Stromal cell of bone marrow (primary cell): ENCODE data around the gene CRACDL.

Experiments used
- DNase-seq: peaks from one replicate; pipeline ENCODE4 v3.0.0-alpha.2; 2012; ENCODE audit warnings: low read depth

Gene CRACDL

DNA sequence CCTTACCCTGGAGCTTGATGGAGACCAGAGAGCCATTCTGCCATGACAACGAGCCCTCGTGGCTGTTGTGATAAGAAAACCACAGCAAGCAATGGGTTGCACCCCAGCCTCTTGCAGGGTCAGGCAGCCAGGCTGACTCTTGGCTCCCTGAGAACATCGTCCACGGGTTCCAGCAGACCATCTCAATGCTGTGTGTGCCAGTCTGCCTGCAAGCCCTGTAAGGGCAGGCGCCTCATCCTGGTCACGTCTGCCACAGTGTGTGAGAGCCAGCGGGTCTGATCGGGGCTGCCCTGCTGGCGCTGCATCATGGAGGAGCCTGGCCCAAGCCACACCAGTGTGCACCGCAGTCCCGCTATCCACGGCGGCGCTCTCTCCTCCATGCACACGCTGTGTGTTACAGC, 134.1 kb downstream of the CRACDL start:
- DNase-seq, result no peak

- DNase-seq, result no peak
Measured at GRCh38 chr2:98801286-98801685, 134.7 kb downstream of the CRACDL start.

GRCh38 chr2:98800330-98801064, 135.5 kb downstream of the CRACDL start:
- DNase-seq, result no peak

GRCh38 chr2:98799375-98800329, 136.4 kb downstream of the CRACDL start:
- DNase-seq, result no peak

- DNase-seq, result no peak
Measured at GRCh38 chr2:98796775-98797544, 139.1 kb downstream of the CRACDL start.

DNA sequence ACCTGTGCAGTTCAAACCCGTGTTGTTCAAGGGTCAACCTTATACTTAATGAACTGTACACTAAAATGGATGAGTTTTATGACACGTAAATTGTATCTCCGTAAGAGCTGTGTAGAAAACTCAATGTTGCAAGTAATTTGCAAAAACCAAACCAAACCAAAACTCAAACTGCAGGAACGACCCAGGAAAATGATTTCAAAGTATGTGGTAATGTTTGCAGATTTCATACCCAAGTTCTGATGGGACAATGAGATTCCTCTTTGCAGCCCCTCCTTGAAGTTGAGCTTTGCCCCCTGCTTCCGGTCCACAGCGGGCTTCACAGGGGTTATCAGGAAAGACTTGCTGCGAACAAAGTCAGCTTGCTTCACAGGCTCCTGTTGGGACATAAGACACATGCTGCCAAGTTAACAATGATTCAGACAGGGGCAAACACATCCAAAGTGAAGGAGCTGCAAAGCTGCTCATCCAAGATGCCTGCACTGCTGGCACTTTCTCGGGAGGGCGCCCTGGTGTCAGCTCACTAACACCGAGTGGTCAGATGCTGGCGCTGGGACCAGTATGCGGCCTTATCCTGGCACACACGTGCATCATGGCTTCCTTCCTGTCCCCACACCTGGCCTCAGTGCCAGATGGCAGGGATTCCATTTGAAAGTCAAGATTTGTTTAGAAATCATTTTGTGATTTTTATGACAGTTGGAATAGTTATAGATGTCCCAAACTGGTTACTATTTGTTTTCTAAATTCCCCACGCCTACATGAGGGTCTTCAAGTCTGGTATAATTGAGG, 139.9 kb downstream of the CRACDL start:
- no peak for DNase-seq

DNA sequence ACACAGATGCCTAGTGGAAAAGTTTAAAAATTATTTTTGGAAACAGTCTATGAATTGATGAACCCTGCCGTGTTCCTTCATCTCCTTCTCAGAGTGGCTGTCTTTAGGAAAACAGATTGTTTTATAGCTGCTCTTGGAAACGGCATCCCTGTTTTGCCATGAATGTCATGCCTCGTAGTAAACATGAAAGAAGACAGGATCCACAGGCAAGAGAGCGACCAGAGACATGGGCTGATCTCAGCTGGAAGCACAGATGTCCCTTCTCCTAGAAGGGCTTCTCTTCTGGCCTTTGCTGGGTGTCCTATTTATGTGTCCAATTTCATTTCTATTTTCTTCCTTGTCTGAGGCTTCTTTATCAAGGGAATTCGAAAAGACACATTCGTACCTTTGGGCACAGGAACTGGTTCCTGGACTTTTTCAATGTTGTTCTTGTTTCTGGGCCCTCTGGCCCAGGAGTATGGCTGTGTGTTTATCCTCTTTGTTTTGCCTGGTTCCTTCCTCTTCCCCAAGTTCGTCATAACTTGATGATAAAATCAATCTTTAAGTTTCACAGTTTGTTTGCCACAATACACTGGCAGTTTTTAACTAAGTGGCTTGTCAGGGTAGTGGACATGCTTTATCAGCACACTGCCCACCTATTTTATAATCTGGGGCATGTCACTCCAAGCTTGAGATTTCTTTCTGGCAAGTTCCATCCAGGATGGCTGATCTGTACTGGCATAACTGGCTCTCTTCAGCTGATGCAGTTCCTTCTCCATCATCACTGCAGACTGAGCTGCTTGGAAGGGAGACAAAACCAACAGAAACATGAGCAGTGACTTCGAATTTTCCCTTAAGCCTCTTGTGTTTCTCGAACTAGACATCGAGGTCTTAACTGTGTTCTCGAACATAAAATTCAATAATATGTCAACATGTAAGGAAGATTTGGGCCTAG, 141.9 kb downstream of the CRACDL start:
- peak; percentile 47 for DNase-seq

DNA sequence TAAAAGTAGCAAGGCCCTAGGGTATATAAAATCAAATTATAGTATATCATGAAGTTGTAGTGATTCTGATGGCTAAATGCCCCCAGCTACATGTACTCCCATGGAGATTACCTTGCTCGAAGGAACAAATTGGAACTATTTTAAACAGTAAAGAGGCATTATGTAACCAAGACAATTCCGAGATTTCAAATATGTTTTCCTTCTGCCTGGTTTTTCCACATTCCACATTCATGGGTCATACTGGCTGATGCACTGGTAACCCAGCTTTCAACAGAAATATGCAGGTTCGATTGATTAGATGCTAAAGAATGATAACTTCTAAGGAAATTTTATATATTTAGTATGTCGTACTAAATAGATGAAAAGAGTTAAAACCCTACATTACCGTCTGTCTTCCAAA, 142.8 kb downstream of the CRACDL start:
- DNase-seq, result no peak

- DNase-seq, result no peak
Measured at GRCh38 chr2:98790221-98790620, 145.8 kb downstream of the CRACDL start.

GRCh38 chr2:98787700-98788099, 148.3 kb downstream of the CRACDL start:
- no peak for DNase-seq

DNA sequence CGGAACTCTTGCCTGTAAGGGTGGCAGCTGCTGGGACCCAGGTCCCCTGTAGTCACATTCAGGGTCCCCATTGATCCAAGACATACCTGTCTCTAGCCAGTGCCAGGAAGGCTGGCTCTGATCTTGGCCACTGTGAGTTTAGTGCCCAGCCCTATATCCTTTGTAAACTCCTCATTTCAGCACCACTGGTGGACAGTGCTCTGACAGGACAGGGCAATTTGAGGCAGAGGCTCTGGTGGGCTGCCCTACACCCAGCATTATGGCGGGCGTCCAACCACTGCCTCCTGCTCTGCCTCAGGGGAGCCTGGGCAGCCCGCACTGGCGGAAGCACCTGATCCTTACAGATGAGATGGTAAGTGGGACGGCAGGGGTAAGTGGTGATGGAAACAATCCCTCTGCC, 149.8 kb downstream of the CRACDL start:
- no peak for DNase-seq

- no peak for DNase-seq
Measured at GRCh38 chr2:98782570-98782969, 153.5 kb downstream of the CRACDL start.

- no peak for DNase-seq
Measured at GRCh38 chr2:98781822-98782221, 154.2 kb downstream of the CRACDL start.

GRCh38 chr2:98778741-98779483, 157.1 kb downstream of the CRACDL start:
- DNase-seq, result no peak

- DNase-seq, result no peak
Measured at GRCh38 chr2:98778151-98778550, 157.9 kb downstream of the CRACDL start.

DNA sequence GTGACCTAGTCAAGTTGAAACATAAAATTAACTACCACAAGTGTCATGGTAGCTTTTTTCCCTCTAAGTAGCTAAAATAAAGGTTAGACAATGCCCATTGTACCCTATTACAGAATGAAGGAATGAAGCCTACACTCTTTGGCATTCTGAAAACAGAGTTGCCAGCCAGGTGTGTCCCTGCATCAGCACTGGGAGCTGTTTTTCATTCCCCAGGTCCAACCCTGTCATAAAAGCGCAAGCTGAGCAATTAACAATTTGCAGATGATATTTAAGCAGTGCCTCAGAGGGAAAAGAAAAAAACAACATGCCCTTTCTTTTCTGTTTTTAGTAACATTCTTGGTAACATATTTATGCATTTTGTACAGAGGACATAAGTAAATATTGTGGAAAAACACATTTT, 158.3 kb downstream of the CRACDL start:
- no peak for DNase-seq

GRCh38 chr2:98777076-98777475, 158.9 kb downstream of the CRACDL start:
- DNase-seq, result no peak

GRCh38 chr2:98776136-98776535, 159.9 kb downstream of the CRACDL start:
- no peak for DNase-seq

DNA sequence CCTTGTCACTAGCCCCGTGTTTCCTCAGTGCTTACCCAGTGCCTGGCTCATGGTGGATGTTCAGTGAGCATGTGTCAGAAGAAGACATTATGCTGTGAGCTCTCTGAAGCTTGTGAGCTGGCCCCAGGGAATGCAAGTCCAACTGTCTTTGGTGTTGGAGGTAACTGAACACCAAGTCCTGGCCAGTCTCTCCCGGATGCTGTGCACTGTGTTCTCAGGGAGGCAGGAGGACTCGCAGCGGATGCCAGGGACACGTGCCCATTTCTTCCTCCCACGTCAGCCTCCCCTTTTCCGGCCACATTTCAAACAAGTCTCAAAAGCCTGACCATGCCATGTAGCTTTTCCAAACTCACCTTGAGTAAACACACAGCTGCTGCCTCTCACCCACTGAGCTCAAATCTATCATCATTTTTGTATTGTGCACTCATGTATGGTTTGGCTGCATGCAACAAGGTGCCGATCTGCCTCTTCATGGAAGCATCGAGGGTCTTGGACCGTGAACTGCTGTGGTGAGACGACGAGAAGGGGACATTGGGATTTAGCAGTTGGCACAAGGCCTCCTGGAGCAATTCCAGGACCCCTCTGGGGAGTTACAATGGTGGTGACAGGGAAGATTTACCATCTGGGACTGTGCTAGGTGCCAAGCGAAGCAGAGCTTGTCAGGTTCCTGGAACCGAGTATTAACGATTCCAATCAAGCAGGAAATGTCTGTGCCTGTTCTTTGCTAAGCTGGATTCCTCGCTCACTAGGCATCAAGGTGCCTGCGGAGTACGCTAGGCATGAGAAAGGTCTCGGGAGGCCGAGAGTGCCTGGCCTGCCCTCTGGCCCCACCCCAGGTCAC, 160.7 kb downstream of the CRACDL start:
- no peak for DNase-seq
